CD8-positive, alpha-beta memory T cell (primary cell): ENCODE data around the gene MADD. TPM values are rescaled to one million over a fixed set of nuclear protein-coding genes. Genes with fewer than 3 reads are reported as not detected.
A peak's percentile ranks its signal among the peaks of the same experiment; 100 is the strongest.

ENCODE experiments used
- CTCF ChIA-PET: fragments of 350-600 bp; sonication (Branson Sonifier 250); formaldehyde crosslinking; loops from one replicate; lab custom pipeline; 2021; ENCODE audit warnings: antibody characterized with exemption; lab: Charles Lee
- POLR2A ChIA-PET: fragments of 350-600 bp; sonication (Branson Sonifier 250); formaldehyde crosslinking; loops from one replicate; lab custom pipeline; 2021; ENCODE audit warnings: antibody characterized with exemption; lab: Charles Lee
- DNase-seq, 5 donors: peaks; one replicate each; pipeline versions ENCODE4 v3.0.0 to v3.0.0-alpha.2; 2020 to 2022; ENCODE audit warnings: mixed read lengths in 1 of 5
- H3K27ac ChIP-seq: one replicate; pipeline ENCODE4 v1.7.0; 2013; ENCODE audit warnings: low read depth, mild to moderate bottlenecking, low read length, moderate library complexity
- H3K27me3 ChIP-seq: 2 replicates; pipeline ENCODE4 v1.7.0; 2013; ENCODE audit warnings: low read length, mild to moderate bottlenecking; ENCODE audit not compliant: insufficient read depth, poor library complexity, severe bottlenecking
- H3K36me3 ChIP-seq: 2 replicates; pipeline ENCODE4 v1.7.0; 2013; ENCODE audit warnings: mild to moderate bottlenecking, low read length, moderate library complexity; ENCODE audit not compliant: insufficient read depth
- H3K4me1 ChIP-seq: 2 replicates; pipeline ENCODE4 v1.7.0; 2013; ENCODE audit warnings: mild to moderate bottlenecking, low read length, moderate library complexity; ENCODE audit not compliant: insufficient read depth
- H3K4me3 ChIP-seq: 2 replicates; pipeline ENCODE4 v1.7.0; 2013; ENCODE audit warnings: mild to moderate bottlenecking, low read length
- H3K9me3 ChIP-seq: 2 replicates; pipeline ENCODE4 v1.7.0; 2013; ENCODE audit warnings: mild to moderate bottlenecking, low read length
- H3K27ac Mint-ChIP-seq, 8 donors: one replicate each; pipeline ENCODE4 v1.8.0; 2020 to 2021; ENCODE audit warnings: mixed read lengths in 8 of 8, mild to moderate bottlenecking in 6 of 8, inconsistent platforms in 3 of 8, moderate library complexity in 3 of 8
- H3K27me3 Mint-ChIP-seq, 2 donors: one replicate each; pipeline ENCODE4 v1.8.0; 2020 to 2021; ENCODE audit warnings: mixed read lengths in 2 of 2, mild to moderate bottlenecking in 1 of 2, moderate library complexity in 1 of 2
- H3K36me3 Mint-ChIP-seq, 3 donors: one replicate each; pipeline ENCODE4 v1.8.0; 2020 to 2021; ENCODE audit warnings: mixed read lengths in 3 of 3, inconsistent platforms in 1 of 3, mild to moderate bottlenecking in 1 of 3
- H3K4me1 Mint-ChIP-seq, 3 donors: one replicate each; pipeline ENCODE4 v1.8.0; 2020 to 2021; ENCODE audit warnings: mixed read lengths in 3 of 3, inconsistent platforms in 1 of 3, mild to moderate bottlenecking in 1 of 3
- H3K4me3 Mint-ChIP-seq, 7 donors: one replicate each; pipeline ENCODE4 v1.8.0; 2020 to 2021; ENCODE audit warnings: mixed read lengths in 7 of 7, mild to moderate bottlenecking in 6 of 7, moderate library complexity in 4 of 7, inconsistent platforms in 2 of 7
- H3K9me3 Mint-ChIP-seq, 5 donors: one replicate each; pipeline ENCODE4 v1.8.0; 2020 to 2022; ENCODE audit warnings: mixed read lengths in 5 of 5, mild to moderate bottlenecking in 3 of 5, moderate library complexity in 2 of 5, inconsistent platforms in 1 of 5
- polyA plus RNA-seq: library from polyadenylated mRNA; unstranded; fragments of 300-500 nt; fragmentation: Illumina TruSeq; gene quantifications from one replicate; pipeline ENCODE4 v1.2.3, GENCODE V29; 2021
- total RNA-seq, 2 experiments: library from RNA; stranded (reverse); gene quantifications; one replicate each; pipeline ENCODE4 v1.2.3, GENCODE V29; 2021

Gene MADD
- total and polyA plus RNA-seq, 3 experiments from 2014 or later = 30.5 to 65.7 (median 62.1) TPM

GRCh38 chr11:47276923-47277322 is 7.0 kb downstream of the MADD start:
- no peak for DNase-seq
- H3K4me1 Mint-ChIP-seq = peaks cover 24 to 30% (median 29%) of the 10 kb centered on the region in 3 donors
- H3K27me3 ChIP-seq = no peaks in the 10 kb centered on the region
- H3K9me3 Mint-ChIP-seq = no peaks in the 10 kb centered on the region
- no peak overlapping the region for H3K4me3 ChIP-seq
- H3K27ac ChIP-seq = no peak overlapping the region
- H3K27me3 Mint-ChIP-seq = no peaks in the 10 kb centered on the region
- H3K27ac Mint-ChIP-seq = peak overlapping the region in 1 of 8 donors; percentile 38
- POLR2A ChIA-PET = no interaction called here
- H3K4me1 ChIP-seq = peaks cover 11% of the 10 kb centered on the region
- CTCF ChIA-PET = no interaction called here
- H3K4me3 Mint-ChIP-seq = peak overlapping the region in 1 of 7 donors; percentile 13
- peaks cover 9 to 86% (median 15%) of the 10 kb centered on the region in 3 donors for H3K36me3 Mint-ChIP-seq
- H3K9me3 ChIP-seq = no peaks in the 10 kb centered on the region
- peaks cover 73% of the 10 kb centered on the region for H3K36me3 ChIP-seq

- H3K36me3 ChIP-seq = peaks cover 81% of the 10 kb centered on the region
- H3K4me3 ChIP-seq = no peak overlapping the region
- no peaks in the 10 kb centered on the region for H3K27me3 Mint-ChIP-seq
- peaks cover under 1% of the 10 kb centered on the region for H3K4me1 ChIP-seq
- H3K9me3 Mint-ChIP-seq = no peaks in the 10 kb centered on the region
- peaks cover 14 to 91% (median 18%) of the 10 kb centered on the region in 3 donors for H3K36me3 Mint-ChIP-seq
- DNase-seq = no peak
- no peaks in the 10 kb centered on the region for H3K27me3 ChIP-seq
- no peak overlapping the region for H3K4me3 Mint-ChIP-seq
- no peaks in the 10 kb centered on the region for H3K9me3 ChIP-seq
- H3K27ac Mint-ChIP-seq = peak overlapping the region in 1 of 8 donors; percentile 15
- POLR2A ChIA-PET = no interaction called here
- H3K4me1 Mint-ChIP-seq = peaks cover 14 to 18% (median 18%) of the 10 kb centered on the region in 3 donors
- CTCF ChIA-PET = no interaction called here
- H3K27ac ChIP-seq = no peak overlapping the region
Observed at GRCh38 chr11:47278058-47278457, 8.1 kb downstream of the MADD start.

- H3K27ac ChIP-seq = no peak overlapping the region
- H3K9me3 ChIP-seq = no peaks in the 10 kb centered on the region
- peaks cover 81% of the 10 kb centered on the region for H3K36me3 ChIP-seq
- H3K4me3 ChIP-seq = no peak overlapping the region
- Mint-ChIP-seq H3K36me3 (peaks cover 14 to 92% (median 18%) of the 10 kb centered on the region in 3 donors), H3K4me1 (peaks cover 11 to 14% (median 13%) of the 10 kb centered on the region in 3 donors), H3K27ac (peak overlapping the region in 1 of 8 donors; percentile 15), H3K9me3 (no peaks in the 10 kb centered on the region), H3K4me3 (no peak overlapping the region), H3K27me3 (no peaks in the 10 kb centered on the region)
- H3K27me3 ChIP-seq = no peaks in the 10 kb centered on the region
- CTCF ChIA-PET = no interaction called here
- no peaks in the 10 kb centered on the region for H3K4me1 ChIP-seq
- no peak for DNase-seq
- POLR2A ChIA-PET = no interaction called here
Observed at GRCh38 chr11:47278769-47279168, 8.8 kb downstream of the MADD start.

GRCh38 chr11:47280099-47280498 is 10.2 kb downstream of the MADD start:
- CTCF ChIA-PET = interaction anchor here (1.2 kb wide), 1 partner anchor 32 kb away, joined by 3 read pairs; the partner anchor contains the start of gene ACP2
- POLR2A ChIA-PET = interaction anchor here (0.5 to 1.2 kb wide), 3 partner anchors 9 to 105 kb away, joined by 3 to 5 read pairs (median 3); no protein-coding TSS in a partner anchor
- peaks cover 81% of the 10 kb centered on the region for H3K36me3 ChIP-seq

GRCh38 chr11:47280860-47281259 is 10.9 kb downstream of the MADD start:
- no peaks in the 10 kb centered on the region for H3K27me3 Mint-ChIP-seq
- H3K9me3 ChIP-seq = no peaks in the 10 kb centered on the region
- peaks cover 81% of the 10 kb centered on the region for H3K36me3 ChIP-seq
- ChIA-PET POLR2A (interaction anchor here (0.5 to 1.2 kb wide), 5 partner anchors 10 to 105 kb away, joined by 3 to 5 read pairs (median 3); partner anchors contain the start of gene DDB2), CTCF (interaction anchor here (1.8 kb wide), 1 partner anchor 8 kb away, joined by 4 read pairs; no protein-coding TSS in a partner anchor)
- H3K4me1 Mint-ChIP-seq = peaks cover 4 to 5% (median 4%) of the 10 kb centered on the region in 3 donors
- H3K27me3 ChIP-seq = no peaks in the 10 kb centered on the region
- H3K4me3 Mint-ChIP-seq = no peak overlapping the region
- H3K36me3 Mint-ChIP-seq = peaks cover 22 to 92% (median 28%) of the 10 kb centered on the region in 3 donors
- H3K9me3 Mint-ChIP-seq = no peaks in the 10 kb centered on the region
- DNase-seq = no peak
- no peaks in the 10 kb centered on the region for H3K4me1 ChIP-seq
- peak overlapping the region in 1 of 8 donors; percentile 79 for H3K27ac Mint-ChIP-seq
- H3K4me3 ChIP-seq = no peak overlapping the region
- no peak overlapping the region for H3K27ac ChIP-seq

More at GRCh38 chr11:47280099-47280498, 10.2 kb downstream of the MADD start:
- Mint-ChIP-seq H3K27me3 (no peaks in the 10 kb centered on the region), H3K27ac (peak overlapping the region in 1 of 8 donors; percentile 62), H3K4me1 (peaks cover 4 to 5% (median 4%) of the 10 kb centered on the region in 3 donors), H3K36me3 (peaks cover 19 to 92% (median 24%) of the 10 kb centered on the region in 3 donors), H3K9me3 (no peaks in the 10 kb centered on the region), H3K4me3 (no peak overlapping the region)
- no peaks in the 10 kb centered on the region for H3K9me3 ChIP-seq
- no peak for DNase-seq
- H3K4me1 ChIP-seq = no peaks in the 10 kb centered on the region
- no peak overlapping the region for H3K27ac ChIP-seq
- no peak overlapping the region for H3K4me3 ChIP-seq
- no peaks in the 10 kb centered on the region for H3K27me3 ChIP-seq

- Histone ChIP-seq H3K27ac (no peak overlapping the region), H3K9me3 (no peaks in the 10 kb centered on the region), H3K4me1 (no peaks in the 10 kb centered on the region), H3K4me3 (no peak overlapping the region), H3K36me3 (peaks cover 74% of the 10 kb centered on the region), H3K27me3 (no peaks in the 10 kb centered on the region)
- H3K4me3 Mint-ChIP-seq = no peak overlapping the region
- ChIA-PET POLR2A (no interaction called here), CTCF (no interaction called here)
- peak overlapping the region in 1 of 8 donors; percentile 60 for H3K27ac Mint-ChIP-seq
- peaks cover 19 to 92% (median 28%) of the 10 kb centered on the region in 3 donors for H3K36me3 Mint-ChIP-seq
- peaks cover 0 to 5% (median 4%) of the 10 kb centered on the region in 3 donors for H3K4me1 Mint-ChIP-seq
- no peaks in the 10 kb centered on the region for H3K9me3 Mint-ChIP-seq
- no peaks in the 10 kb centered on the region for H3K27me3 Mint-ChIP-seq
- no peak for DNase-seq
Observed at GRCh38 chr11:47282462-47282861, 12.5 kb downstream of the MADD start.

- no peak overlapping the region for H3K4me3 ChIP-seq
- DNase-seq = no peak
- H3K36me3 ChIP-seq = peaks cover 72% of the 10 kb centered on the region
- no peak overlapping the region for H3K27ac ChIP-seq
- ChIA-PET POLR2A (no interaction called here), CTCF (interaction anchor here (1.5 to 1.6 kb wide), 2 partner anchors 10 to 129 kb away, joined by 3 to 4 read pairs; no protein-coding TSS in a partner anchor)
- no peaks in the 10 kb centered on the region for H3K27me3 ChIP-seq
- H3K9me3 ChIP-seq = no peaks in the 10 kb centered on the region
- Mint-ChIP-seq H3K4me1 (peaks cover 0 to 4% (median 0%) of the 10 kb centered on the region in 3 donors), H3K9me3 (no peaks in the 10 kb centered on the region), H3K36me3 (peaks cover 19 to 93% (median 24%) of the 10 kb centered on the region in 3 donors), H3K4me3 (no peak overlapping the region), H3K27ac (peak overlapping the region in 1 of 8 donors; percentile 28), H3K27me3 (no peaks in the 10 kb centered on the region)
- H3K4me1 ChIP-seq = no peaks in the 10 kb centered on the region
Observed at GRCh38 chr11:47284151-47284550, 14.2 kb downstream of the MADD start.

GRCh38 chr11:47285969-47286770 is 16.2 kb downstream of the MADD start:
- H3K27ac Mint-ChIP-seq = peak overlapping the region in 1 of 8 donors; percentile 79

More at GRCh38 chr11:47285969-47286770, 16.2 kb downstream of the MADD start:
- Histone ChIP-seq H3K4me1 (no peaks in the 10 kb centered on the region), H3K36me3 (peaks cover 76% of the 10 kb centered on the region), H3K27ac (no peak overlapping the region), H3K27me3 (no peaks in the 10 kb centered on the region), H3K9me3 (no peaks in the 10 kb centered on the region), H3K4me3 (no peak overlapping the region)
- Mint-ChIP-seq H3K4me3 (no peak overlapping the region), H3K36me3 (peaks cover 13 to 94% (median 34%) of the 10 kb centered on the region in 3 donors), H3K4me1 (peaks cover 0 to 2% (median 0%) of the 10 kb centered on the region in 3 donors), H3K9me3 (no peaks in the 10 kb centered on the region), H3K27me3 (no peaks in the 10 kb centered on the region)
- no peak for DNase-seq
- ChIA-PET POLR2A (interaction anchor here (0.6 kb wide), 1 partner anchor 60 kb away, joined by 11 read pairs; no protein-coding TSS in a partner anchor), CTCF (no interaction called here)
